NOMO-1 (cell line): ENCODE measurements around the gene SP8.

Experiments
- DNase-seq, 2 experiments: peaks; one replicate each; lab custom pipeline; 2025; ENCODE audit not compliant: unreplicated experiment in 2 of 2; lab: John Stamatoyannopoulos, UW

SP8 gene

DNA sequence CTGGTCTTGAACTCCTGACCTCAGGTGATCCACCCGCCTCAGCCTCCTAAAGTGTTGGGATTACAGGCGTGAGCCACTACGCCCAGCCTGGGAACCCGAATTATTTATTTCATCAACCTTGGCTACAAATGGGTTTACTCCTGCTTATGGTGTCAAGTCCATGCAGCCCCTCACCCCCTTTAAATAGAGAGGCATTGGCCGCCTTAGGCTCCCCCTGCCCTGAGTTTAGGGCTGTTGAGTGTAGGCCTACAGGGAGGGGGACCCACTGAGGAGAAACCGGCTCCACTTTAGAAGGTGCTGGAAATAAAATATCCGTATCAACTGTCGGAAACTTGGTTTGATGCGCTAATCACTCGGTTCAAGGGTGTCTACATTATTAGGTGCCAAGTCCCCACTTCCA, 8.7 kb upstream of the SP8 start:
- no peak for DNase-seq

DNA sequence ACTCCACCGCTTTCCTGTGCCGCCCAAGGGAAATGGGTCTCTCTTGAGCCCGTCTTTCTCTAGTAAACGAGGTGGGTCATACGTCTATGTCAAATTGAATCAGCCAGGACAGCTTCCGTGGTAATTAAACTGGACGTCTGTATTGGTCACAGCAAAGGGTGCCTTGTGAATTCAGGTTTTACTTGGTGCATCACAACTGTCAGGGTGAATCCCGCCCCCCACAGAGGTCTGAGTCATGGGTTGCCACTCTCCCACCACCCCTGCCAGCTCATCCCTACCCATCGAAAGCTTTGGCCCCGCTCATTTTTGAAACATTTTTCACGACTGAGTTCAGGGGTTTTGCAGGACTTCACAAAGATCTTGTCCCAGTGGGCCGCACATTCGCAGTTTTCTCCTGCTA, 8.0 kb upstream of the SP8 start:
- no peak for DNase-seq

DNA sequence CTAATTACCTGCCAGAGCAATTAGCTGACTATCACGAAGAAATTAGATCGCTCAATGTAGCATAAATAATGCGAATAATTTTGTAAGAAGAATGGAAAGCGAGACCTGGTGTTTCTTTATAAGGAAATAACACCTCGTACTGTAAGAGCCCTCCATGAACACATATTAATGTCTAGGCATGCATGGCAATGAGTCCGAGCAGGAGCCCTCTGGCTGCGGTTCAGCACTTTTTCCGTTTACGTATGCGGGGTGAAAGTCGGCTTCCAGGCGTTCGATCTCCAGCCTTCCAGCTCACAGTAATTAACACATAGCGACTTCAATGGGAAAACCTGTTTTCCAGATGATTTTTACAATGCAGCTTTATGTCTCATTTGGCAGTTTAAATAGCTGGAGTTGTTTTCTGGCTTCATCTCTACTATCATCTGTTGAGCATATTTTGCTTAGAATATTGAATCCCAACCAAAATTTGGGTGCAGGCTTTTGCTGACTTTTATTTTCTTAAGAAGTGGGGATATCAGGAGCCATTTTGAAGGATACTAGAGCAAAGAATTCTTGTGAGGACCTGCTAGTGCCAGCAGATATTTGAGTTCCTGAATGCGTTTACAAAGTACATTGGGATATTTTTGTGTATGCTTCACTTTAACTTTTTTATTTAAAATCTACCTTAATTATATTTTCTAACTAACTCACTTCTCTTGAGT, 7.2 kb upstream of the SP8 start:
- no peak for DNase-seq

DNA sequence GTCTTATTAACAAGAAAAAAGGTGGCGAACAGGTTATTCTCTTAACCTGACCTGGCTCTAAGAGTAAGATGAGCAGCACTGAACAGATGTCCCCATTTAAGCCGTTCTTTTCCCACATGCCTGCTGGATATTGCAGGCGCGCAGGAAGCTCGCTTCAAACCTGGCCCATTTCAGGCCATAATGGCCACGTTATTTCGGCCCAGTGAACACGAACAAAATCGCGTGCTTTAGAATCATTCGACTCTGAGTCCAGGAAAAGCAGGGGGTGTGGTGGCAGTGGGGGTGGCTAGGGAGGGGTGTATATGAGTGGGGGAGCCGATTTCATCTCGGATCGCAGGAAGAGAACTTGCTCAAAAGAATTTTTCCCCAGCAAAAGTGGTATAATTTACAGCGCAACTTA, 6.6 kb upstream of the SP8 start:
- DNase-seq = no peak

DNA sequence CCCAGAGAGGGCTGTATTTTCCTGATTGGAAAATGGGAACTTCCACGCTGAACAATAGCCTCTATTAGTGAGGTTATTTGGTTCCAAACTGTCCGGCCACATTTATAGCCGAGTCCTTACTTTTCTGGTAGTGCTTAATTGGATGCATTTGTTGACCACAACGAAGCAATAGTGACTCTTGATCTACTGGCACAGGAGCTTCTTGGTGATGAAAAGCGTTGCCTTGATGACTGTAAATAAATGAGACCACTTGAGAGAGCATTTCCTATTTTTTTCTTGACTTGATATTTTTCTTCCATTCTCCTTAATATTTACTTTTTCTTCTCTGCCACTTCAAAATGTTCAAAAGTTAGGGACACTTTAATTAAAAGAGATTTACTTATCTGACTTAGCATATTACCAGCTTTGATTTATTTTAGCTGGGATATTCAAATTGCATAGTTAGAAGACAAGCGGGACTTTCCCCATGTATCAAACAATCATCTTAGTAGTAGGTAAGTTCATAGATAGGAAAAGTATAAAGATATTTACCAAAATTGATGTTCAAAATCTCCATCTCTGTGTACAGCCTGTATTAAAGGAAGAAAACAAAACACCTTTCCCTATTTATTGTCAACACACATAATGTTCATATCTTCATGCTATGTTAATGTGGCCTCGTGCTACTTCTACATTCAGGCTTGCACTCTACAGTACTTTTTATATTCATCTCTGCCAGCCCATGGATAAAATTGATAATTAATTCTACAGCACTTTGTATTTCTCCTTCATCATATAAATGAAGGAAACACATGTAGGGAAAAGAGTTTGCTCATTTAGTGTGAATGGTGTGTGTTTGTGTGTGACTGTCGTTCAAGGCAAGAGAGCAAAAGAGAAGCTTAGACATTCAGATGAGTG, 5.1 kb upstream of the SP8 start:
- DNase-seq = no peak

DNA sequence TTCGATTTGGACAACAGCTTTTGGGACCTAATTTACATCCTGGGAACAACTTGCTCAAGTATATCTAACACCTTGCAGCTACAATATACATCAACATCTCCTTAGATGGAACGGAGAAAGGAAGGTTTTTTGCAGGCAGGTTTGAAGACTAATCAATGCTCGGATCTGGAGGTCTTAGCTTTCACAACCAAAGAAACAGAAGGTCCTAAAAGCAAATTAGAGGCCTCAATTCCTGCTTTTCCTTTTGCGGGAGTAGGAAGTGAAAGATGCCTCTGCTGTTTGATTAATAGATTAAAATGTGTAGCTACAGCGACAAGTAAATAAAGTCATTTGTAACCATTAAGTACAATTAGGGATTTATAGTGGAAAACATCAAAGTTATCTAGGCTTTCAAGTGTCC, 3.7 kb upstream of the SP8 start:
- no peak for DNase-seq

DNA sequence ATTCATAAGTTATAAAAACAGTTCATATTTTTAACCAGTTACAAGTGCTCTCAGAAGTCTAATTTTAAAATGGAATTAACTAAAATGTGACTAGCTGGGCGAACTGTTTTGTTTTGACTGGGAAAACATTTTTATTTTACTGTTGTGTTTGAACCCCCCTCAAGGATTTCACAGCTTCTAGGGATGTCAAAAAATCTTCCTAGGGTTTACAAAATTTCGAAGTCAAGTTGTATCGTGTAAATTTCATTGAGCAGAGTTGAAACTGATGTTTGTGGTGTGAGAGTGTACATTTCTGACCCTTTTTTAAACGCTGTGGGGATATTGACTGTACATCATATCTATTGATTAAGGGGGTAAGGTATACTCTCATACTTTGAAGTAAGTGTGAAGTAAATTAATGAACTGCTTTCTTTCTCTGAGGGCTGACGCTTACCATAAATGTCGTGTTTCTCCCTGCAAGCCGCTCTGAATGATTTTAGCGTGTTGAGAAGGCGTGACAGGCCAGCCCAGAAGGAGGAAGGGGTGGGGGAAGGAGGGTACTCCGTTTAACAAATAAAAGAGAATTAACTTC, 1.8 kb upstream of the SP8 start:
- DNase-seq = no peak

DNA sequence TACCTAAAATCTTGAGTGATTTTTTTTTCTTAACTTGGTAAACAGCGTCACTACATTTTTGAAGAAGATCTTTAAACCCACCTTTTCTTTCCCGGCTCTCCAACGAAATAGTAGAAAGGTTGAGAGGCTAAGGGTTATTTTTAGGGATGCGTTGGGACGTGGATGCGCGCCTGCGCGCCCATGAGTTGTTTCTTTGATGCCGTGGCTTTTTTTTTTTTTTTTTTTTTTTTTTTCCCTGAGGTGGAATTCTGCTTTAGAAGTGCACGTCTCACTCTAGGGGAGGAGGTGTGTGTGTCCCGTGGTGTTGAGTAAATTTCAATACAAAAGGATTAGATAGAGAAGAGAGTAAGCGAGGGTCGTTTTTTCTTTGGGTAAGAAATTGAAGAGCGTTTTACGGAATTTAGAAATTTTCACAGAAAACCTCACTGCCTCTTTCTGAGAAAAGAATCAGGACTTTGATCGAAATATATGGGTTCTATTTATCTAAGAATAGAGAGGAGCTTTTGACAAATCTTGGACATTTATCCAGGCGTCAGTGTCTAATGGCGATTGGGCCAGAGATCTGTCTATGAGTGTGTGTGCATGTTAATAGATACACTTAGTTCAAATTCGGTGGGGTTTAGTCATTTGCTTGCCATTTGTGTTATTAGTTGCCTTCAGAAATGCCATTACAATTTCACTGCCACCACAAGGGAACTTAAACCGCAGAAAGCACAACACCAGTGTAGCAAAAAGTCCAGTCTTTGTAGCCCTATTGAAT, 1.2 kb upstream of the SP8 start:
- DNase-seq = no peak

DNA sequence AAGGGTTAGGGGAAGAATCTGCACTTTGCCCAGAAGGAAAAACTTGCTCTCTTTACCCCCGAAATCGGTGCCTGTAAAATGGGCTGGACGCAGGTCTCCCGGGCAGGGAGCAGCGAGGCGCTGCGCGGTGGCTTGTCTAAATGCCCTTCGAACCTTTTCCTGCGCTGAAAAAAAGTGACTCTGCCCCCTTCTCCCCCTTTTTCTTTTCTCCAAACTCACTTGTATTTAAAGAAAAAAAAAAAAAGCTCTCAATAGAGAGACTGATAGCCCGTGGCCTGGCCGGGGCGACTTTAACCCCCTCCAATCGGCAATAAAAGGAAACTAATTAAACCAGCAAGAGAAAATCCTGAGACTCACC, 286 bp downstream of the SP8 start:
- DNase-seq = no peak

DNA sequence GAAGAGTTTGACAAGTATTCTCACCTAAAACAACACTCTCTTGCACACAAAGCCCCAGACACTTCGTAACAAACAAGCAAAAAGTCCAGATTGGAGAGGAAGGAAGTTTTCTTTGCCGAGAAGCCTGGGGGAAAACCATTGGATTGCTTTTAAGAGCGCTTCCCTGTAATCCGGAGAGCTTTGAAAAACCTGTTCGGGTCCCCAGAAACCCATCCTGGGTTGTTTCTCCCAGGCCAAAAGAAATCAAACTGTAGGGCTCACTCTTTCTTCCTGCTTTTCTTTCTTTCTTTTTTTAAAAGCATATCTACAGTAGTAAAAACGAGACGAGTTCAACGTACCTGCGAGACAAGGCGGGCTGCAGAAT, 655 bp downstream of the SP8 start:
- DNase-seq = no peak

DNA sequence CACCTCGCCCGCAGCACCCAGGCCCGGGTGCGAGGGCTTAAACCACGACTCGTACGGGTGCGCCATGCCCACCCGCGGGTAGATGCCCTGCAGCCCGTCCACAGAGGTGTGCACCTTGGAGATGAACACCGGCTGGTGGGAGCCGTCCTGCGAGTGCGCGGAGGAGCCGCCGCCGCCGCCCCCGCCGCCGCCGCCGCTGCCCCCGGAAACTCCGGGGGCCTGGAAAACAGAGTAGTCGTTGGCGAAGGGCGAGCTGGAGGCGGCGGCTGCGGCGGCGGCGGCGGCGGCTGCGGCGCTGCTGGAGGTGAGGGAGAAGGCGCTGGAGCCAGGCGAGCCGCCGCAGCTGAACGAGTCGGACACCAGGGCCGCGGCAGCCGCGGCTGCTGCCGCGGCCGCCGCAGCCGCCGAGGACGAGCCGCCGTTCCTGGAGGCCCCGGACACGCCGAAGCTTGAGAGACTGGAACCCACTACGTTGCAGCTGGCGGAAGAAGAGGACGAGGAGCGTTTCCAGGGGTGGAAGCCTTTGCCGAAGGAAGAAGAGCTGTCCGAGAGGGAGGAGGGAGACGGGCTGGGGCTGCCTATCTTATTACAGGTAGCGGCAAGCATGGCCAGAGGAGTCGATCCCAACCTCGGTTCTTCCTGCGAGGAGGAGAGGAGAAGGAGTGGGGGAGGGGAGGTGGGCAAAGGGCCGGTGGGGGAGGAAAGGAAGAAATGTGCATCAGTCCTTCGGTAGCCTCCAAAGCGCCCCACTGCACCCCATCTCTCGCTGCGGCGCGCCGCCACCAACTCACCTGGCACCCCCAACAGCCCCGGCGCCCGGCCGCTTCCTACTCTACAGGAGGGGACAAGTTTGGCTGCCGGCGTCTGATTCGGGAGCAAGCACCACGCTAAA, 1.3 kb downstream of the SP8 start:
- DNase-seq = no peak

DNA sequence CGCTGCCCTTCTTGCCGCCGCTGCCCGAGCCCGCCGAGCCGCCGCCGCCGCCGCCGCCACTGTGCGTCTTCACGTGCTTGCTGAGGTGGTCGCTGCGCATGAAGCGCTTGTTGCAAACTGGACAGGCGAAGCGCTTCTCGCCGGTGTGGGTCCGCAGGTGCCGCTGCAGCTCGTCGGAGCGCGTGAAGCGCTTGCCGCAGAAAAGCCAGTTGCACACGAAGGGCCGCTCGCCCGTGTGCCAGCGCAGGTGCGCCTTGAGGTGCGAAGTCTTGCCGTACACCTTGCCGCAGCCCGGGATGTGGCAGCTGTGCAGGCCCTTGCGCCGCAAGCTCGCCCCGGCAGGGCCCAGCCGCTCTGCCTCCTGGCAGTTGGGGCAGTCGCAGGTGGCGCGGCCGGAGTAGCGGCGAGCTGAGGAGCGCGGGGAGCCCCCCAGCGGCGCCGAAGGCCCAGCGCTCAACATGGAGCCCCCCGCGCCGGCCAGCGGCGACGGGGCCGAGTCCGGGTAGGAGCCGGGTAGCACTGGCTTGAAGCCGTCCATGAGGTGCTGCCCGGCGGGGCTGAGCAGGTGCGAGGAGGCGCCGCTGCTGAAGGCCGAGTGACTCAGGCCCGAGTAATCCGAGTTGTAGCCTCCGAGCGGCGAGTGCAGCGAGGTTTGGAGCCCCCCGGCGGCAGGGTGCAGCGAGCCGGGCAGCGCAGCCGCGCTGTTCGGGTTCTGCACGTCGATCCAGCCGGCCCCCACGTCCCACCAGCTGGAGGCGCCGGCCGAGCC, 2.1 kb downstream of the SP8 start:
- no peak for DNase-seq

DNA sequence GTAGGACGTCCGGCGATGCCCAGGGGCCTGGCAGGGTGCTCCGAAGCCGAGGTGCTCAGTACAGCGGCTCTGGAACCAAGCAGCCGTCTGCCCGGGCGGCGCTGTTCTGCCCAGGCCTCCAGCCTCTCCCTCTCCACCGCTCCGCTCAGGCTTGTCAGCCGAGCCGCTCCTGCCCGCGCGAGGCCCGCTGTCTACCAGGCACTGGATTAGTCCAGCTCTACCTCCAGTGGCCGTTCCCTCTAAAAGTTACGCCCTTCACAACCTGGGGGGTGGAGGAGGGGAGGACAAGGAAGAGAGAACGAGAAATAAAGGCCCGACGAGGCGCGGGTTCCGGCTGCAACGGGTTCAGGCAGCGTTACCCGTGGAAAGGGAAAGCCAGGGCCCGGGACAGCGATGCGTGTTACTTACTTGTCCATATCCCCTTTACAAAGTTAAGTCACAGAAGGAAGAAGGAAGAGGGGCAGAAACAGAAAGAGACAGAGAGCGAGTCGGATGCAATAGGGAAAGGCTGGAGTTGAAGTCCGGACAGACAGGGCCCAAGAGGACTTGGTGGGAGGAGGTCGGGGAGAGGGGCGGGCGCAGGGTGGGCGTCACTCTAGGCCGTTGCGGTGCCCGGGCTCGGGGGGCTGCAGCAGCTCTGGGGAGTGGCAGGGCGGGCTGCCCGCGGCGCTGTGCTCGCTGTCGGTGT, 2.8 kb downstream of the SP8 start:
- DNase-seq = no peak

DNA sequence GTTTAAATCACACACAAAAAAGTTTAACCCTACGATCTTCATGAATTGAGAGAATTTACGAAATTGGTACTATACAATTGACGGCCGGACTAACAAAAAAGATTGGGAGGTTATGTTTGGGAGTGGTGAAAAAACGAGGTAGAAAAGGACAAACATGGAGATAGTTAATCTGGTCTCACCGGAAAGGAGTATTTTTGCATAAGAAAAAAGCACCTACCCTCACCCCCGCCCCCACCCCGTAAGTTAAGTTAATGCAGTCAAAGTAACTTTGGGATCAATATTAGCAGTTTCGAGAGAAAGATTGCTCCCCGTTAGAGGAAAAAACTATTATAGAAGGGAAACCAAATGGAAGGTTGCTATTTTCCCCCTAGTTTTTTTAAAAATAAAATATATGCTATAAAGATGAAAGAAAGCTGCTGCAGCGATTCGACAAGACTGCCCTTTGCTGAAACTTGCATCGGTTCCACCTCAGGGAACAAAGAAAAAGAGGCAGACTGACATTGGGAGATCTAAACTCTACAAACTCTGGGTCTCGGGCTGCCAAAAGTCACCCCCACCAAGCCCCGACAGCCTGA, 3.5 kb downstream of the SP8 start:
- DNase-seq = no peak

DNA sequence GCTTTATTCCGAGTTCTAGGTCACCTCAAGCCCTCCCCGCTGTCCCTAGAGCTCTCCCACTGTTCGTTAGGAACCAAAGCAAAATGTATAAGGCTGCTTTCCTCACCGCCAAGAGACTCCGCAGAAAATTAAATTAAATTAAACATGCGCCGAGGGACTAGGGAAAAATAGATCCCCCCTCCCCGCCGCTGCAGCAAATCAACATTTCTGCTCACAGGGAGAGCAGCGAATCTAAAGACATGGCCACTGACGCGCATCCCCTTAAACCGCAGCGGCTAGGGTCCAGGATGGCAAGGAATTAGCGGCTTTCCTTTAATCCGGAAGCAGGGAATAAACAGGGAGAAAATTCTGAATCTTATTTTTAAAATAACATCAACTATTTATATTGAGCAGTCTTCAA, 7.6 kb downstream of the SP8 start:
- DNase-seq = no peak

DNA sequence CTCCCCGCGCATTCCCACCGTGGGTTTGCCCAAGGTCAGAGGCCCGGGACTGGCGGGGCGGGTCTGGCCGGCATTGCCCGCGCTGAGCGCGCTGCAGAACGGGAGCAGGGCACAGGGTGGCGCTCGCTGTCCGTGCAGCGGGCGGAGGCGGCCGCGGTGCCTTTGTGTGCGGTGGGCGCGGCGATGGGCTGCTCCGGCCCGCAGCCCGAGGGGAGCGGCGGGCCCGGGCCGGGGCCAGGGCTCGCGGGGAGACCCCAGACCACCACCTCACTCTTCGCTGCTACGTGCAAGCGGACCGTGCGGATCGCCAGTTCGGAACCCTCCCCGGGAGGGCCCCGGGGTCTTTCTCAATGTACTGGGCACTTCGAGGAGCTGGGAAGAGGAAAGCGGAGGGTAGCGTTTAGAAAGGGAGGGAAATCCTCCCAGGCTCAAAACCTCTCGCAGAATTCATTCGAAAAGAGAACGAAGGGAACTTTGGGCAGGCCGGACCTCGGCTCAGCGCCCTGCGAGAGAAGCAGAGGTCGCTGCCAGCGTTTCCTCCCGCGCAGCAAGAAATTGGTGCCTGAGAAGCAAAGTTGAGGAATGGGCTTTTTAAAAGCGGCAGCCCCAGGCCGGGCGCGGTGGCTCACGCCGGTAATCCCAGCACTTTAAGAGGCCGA, 8.5 kb downstream of the SP8 start:
- DNase-seq = peak; percentile 6 to 32

DNA sequence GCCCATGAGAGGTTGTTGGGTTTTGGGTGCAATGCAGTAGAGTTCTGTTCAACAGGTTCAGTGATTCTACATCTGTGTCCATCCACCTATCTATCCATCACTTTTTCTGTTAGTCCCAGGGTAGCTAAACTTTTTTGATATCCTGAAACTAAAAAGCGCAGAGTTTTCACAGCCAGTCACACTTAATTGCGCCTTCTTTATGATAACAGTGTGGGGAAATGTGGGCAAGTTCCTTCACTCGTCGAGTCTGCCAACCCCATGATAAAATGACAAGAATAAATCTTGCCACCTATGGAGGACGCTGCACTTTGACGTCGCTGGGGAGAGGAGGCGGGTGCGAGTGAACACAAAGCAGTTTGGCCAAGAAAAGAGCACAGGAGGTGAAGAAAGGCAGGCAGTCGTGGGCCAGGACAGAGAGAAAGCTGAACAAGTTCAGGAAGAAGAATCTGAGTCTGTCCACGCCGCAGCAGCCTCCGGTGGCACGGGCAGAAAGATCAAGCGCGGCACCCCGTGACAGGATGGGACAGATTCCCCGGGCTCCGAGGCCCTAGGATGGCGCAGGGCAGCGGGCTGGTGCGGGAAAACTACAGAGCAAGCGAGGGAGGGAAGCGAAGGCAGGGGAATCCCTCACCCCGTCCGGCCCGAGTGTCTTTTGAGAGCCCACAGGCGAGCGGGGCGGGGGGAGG, 9.2 kb downstream of the SP8 start:
- no peak for DNase-seq

DNA sequence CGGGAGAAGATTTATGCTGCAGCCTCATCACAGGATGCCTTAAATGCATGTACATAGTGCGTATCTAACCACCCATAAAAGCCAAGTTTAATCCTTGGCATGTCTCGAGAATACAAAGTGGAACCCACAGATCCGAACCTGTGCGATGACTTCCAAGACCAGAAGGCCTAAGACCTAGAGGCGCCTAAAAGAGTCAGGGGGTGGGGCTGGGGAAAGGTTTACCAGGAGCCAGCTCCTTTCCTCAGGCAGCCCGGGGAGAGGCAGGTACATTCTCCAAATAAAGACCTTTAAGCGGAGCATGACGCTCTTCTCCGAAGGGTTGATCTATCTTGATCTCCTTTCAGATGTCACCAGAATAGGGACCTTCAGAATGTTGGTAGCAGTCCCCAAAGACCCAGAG, 9.7 kb downstream of the SP8 start:
- DNase-seq = no peak
